ENCODE data around the gene BSND.

The BSND gene

DNA sequence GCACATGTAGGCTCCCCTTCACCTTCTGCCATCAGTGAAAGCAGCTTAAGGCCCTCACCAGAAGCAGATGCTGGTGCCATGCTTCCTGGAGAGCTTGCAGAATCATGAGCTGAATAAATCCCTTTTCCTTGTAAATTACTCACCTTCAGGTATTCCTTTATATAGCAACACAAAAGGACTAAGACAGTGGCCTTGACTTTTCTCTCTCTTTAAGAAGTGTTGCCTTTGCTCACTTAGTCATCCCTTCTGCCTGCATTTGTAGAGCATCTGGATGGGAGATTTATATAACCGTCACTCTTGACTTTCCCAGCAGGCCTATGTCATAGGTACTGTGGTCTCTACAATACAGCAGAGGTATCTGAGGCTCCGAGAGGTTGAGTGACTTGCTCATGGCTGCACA is 44.3 kb downstream of the BSND start:
- Histone ChIP-seq H3K9me3 (ENCODE audit: control insufficient read depth in 5 of 5, low read length in 5 of 5) (no peaks in the 10 kb centered on the region), H3K36me3 (ENCODE audit: control insufficient read depth in 5 of 5, insufficient read depth in 5 of 5, low read length in 5 of 5) (no peaks in the 10 kb centered on the region), H3K9ac (ENCODE audit: low read length in 5 of 5) (no peak overlapping the region), H3K27ac (ENCODE audit: low read depth, low read length) (no peak overlapping the region), H3K4me3 (ENCODE audit: low read depth in 1 of 5, low read length in 5 of 5) (no peak overlapping the region), H3K4me1 (ENCODE audit: control insufficient read depth in 5 of 5, insufficient read depth in 5 of 5, low read length in 5 of 5) (peaks cover 0 to 22% (median 11%) of the 10 kb centered on the region in 5 donors), H3K27me3 (ENCODE audit: control insufficient read depth in 5 of 5, insufficient read depth in 4 of 5, low read length in 5 of 5) (peaks cover 8 to 32% (median 31%) of the 10 kb centered on the region in 5 donors)

DNA sequence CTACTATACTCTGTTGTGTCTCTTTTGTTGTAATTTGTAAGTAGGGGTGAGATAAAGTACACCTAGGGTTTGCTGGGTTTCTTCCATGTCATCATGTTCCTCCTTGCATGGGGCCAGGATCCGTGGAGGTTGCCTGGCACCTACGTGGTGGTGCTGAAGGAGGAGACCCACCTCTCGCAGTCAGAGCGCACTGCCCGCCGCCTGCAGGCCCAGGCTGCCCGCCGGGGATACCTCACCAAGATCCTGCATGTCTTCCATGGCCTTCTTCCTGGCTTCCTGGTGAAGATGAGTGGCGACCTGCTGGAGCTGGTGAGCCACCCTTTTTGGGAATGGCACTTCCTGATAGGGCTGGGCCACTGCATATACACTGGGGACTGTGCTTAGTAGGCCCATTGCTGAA is 45.0 kb downstream of the BSND start:
- H3K9me3 ChIP-seq (ENCODE audit: control insufficient read depth in 5 of 5, low read length in 5 of 5), result no peaks in the 10 kb centered on the region
- H3K9ac ChIP-seq (ENCODE audit: low read length in 5 of 5), result no peak overlapping the region
- H3K27me3 ChIP-seq (ENCODE audit: control insufficient read depth in 5 of 5, insufficient read depth in 4 of 5, low read length in 5 of 5), result peaks cover 1 to 27% (median 24%) of the 10 kb centered on the region in 5 donors
- H3K27ac ChIP-seq (ENCODE audit: low read depth, low read length), result no peak overlapping the region
- no peaks in the 10 kb centered on the region for H3K36me3 ChIP-seq (ENCODE audit: control insufficient read depth in 5 of 5, insufficient read depth in 5 of 5, low read length in 5 of 5)
- no peak overlapping the region for H3K4me3 ChIP-seq (ENCODE audit: low read depth in 1 of 5, low read length in 5 of 5)
- peaks cover 0 to 22% (median 11%) of the 10 kb centered on the region in 5 donors for H3K4me1 ChIP-seq (ENCODE audit: control insufficient read depth in 5 of 5, insufficient read depth in 5 of 5, low read length in 5 of 5)

DNA sequence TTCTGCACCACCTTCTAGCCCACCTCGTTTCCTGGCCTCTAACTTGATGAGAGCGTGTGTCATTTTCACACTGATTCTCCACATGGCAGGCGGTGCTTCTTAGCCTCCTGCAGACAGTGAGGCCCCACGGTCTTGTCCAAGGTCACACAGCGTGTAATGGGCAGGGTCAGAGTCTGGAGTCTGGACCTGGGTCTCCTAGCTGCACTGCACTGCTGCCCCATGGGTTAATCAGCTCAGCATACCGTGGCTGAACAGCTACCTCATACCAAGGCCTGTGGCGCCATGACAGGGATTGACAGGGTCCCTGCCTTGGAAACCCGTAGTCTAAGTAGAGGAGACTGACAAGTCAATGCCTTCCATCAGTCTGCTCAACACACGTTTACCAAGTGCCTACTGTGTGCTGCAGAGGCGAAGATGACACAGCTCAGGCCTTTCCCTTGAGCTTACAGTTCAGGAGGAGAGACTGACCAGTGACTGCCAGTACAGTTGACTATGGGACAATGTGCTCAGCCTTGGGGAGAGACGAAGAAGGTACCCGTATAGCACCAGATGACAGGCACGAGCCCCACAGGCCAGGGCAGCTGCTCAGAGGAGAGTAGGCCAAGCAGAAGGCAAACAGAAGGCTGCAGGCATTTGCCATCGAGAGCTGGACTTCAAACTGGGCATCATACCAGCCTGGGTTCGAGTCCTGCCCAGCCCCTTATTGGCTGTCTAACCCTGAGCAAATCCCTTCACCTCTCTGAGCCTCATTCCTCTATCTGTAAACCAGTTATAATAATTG is 46.1 kb downstream of the BSND start:
- H3K36me3 ChIP-seq (ENCODE audit: control insufficient read depth in 5 of 5, insufficient read depth in 5 of 5, low read length in 5 of 5), result no peaks in the 10 kb centered on the region
- peaks cover 0 to 15% (median 5%) of the 10 kb centered on the region in 5 donors for H3K4me1 ChIP-seq (ENCODE audit: control insufficient read depth in 5 of 5, insufficient read depth in 5 of 5, low read length in 5 of 5)
- no peak overlapping the region for H3K27ac ChIP-seq (ENCODE audit: low read depth, low read length)

DNA sequence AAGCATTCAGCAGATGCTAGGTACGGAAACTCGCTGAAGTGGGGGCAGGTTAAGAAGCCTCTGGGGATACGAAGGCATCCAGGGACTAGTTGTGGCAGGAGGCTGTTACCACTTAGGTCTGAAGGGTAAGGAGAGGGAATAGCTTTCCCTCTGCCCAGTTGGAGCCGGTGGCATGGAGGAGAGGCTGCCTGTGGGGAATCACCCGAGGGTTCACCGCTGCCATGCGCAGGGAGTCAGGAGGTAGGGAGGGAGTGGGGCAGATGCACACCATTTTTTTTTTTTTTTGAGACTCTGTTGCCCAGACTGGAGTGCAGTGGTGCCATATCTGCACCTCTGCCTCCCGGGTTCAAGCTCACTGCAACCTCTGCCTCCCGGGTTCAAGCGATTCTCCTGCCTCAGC is 46.7 kb downstream of the BSND start:
- Histone ChIP-seq H3K27ac (ENCODE audit: low read depth, low read length) (no peak overlapping the region), H3K4me3 (ENCODE audit: low read depth in 1 of 5, low read length in 5 of 5) (no peak overlapping the region), H3K4me1 (ENCODE audit: control insufficient read depth in 5 of 5, insufficient read depth in 5 of 5, low read length in 5 of 5) (peaks cover 0 to 9% (median 7%) of the 10 kb centered on the region in 5 donors), H3K27me3 (ENCODE audit: control insufficient read depth in 5 of 5, insufficient read depth in 4 of 5, low read length in 5 of 5) (peaks cover 0 to 10% (median 9%) of the 10 kb centered on the region in 5 donors), H3K9me3 (ENCODE audit: control insufficient read depth in 5 of 5, low read length in 5 of 5) (no peaks in the 10 kb centered on the region), H3K9ac (ENCODE audit: low read length in 5 of 5) (no peak overlapping the region), H3K36me3 (ENCODE audit: control insufficient read depth in 5 of 5, insufficient read depth in 5 of 5, low read length in 5 of 5) (no peaks in the 10 kb centered on the region)

More for the DNA sequence above, 46.1 kb downstream of the BSND start:
- no peak overlapping the region for H3K9ac ChIP-seq (ENCODE audit: low read length in 5 of 5)
- no peaks in the 10 kb centered on the region for H3K9me3 ChIP-seq (ENCODE audit: control insufficient read depth in 5 of 5, low read length in 5 of 5)
- H3K4me3 ChIP-seq (ENCODE audit: low read depth in 1 of 5, low read length in 5 of 5), result no peak overlapping the region
- H3K27me3 ChIP-seq (ENCODE audit: control insufficient read depth in 5 of 5, insufficient read depth in 4 of 5, low read length in 5 of 5), result peaks cover 0 to 16% (median 15%) of the 10 kb centered on the region in 5 donors

DNA sequence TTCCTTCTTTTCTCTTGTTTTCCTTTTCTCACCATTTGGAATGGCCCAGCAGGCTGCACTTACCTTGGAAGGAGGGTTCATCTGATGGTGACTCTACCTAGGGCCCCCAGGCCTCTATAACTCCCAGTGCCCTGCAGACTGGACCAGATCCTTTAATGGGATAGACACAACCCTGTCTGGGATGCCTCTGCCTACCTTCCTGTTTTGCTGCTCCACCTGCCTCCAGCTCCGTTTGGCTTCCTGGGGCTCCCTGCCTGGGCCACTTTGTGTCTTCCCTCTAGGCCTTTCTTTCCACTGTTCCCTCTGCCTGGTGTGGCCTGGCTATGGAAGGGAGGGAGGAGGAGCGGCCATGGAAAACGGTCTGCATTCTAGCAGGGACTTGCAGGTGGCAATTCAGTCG is 48.1 kb downstream of the BSND start:
- H3K9ac ChIP-seq (ENCODE audit: low read length in 5 of 5), result no peak overlapping the region
- H3K9me3 ChIP-seq (ENCODE audit: control insufficient read depth in 5 of 5, low read length in 5 of 5), result no peaks in the 10 kb centered on the region
- peaks cover 0 to 2% (median 0%) of the 10 kb centered on the region in 5 donors for H3K27me3 ChIP-seq (ENCODE audit: control insufficient read depth in 5 of 5, insufficient read depth in 4 of 5, low read length in 5 of 5)
- no peak overlapping the region for H3K27ac ChIP-seq (ENCODE audit: low read depth, low read length)
- H3K4me3 ChIP-seq (ENCODE audit: low read depth in 1 of 5, low read length in 5 of 5), result no peak overlapping the region
- no peaks in the 10 kb centered on the region for H3K36me3 ChIP-seq (ENCODE audit: control insufficient read depth in 5 of 5, insufficient read depth in 5 of 5, low read length in 5 of 5)
- H3K4me1 ChIP-seq (ENCODE audit: control insufficient read depth in 5 of 5, insufficient read depth in 5 of 5, low read length in 5 of 5), result peaks cover 2 to 16% (median 12%) of the 10 kb centered on the region in 5 donors

DNA sequence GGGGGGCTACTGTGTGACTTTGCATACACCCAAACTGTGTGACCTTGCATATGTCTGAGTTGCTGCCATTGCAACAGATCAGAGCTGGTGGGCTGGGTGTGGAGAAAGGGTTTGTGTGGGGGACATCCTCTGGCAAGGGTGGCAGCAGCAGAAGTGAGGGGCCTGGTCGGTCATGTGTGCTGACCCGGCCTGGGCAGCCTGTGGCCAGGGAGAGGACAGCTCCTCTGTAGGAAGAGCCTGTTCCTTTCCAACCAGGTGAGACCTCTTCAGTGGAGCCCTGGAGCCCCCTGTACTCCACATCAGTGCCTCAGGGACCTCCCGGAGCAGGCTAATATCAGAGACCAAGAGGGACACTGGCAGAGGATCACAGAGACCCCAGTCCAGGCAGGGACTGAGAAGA is 48.9 kb downstream of the BSND start:
- Histone ChIP-seq H3K4me1 (ENCODE audit: control insufficient read depth in 5 of 5, insufficient read depth in 5 of 5, low read length in 5 of 5) (peaks cover 2 to 22% (median 14%) of the 10 kb centered on the region in 5 donors), H3K27ac (ENCODE audit: low read depth, low read length) (no peak overlapping the region), H3K9ac (ENCODE audit: low read length in 5 of 5) (no peak overlapping the region), H3K27me3 (ENCODE audit: control insufficient read depth in 5 of 5, insufficient read depth in 4 of 5, low read length in 5 of 5) (peaks cover 0 to 2% (median 0%) of the 10 kb centered on the region in 5 donors), H3K4me3 (ENCODE audit: low read depth in 1 of 5, low read length in 5 of 5) (no peak overlapping the region), H3K36me3 (ENCODE audit: control insufficient read depth in 5 of 5, insufficient read depth in 5 of 5, low read length in 5 of 5) (no peaks in the 10 kb centered on the region), H3K9me3 (ENCODE audit: control insufficient read depth in 5 of 5, low read length in 5 of 5) (no peaks in the 10 kb centered on the region)

DNA sequence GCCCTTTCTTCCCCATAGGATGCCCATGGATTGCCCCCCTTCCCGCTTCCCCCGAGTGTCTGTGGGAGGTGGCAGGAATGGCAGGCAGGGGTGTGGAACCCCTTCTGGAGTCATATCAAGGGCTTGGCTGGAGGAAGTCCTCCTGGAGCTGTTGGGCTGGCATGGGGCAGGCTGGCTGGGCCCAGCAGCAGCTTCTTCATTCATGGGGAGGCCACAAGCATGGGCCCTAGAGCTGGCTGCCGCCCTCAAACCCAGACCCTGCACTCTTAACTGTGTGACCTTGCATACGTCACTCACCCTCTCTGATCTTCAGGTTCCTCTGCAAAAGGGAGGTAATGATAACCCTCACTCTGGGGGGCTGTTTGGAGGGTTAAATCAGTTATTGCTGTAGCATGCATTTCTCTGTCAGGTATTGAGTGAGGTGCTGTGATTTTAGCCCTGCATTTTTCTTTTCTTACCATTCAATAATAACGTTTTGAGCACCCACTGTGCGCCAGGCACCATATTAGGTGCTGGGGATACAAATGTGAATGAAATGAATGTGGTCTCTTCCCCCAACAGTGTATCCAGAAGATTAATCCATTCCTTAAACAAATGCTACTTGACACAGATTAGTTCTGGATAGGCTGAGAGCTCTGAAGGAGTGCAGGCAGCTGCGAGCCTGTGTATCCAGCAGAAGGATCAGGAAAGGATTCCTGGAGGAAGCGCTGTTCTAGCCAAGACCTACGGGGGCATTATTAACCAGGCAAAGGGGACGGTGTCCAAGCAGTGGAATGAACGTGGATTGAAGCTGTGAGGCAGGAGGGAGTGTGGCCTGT is 49.9 kb downstream of the BSND start:
- Histone ChIP-seq H3K9ac (ENCODE audit: low read length in 5 of 5) (no peak overlapping the region), H3K4me1 (ENCODE audit: control insufficient read depth in 5 of 5, insufficient read depth in 5 of 5, low read length in 5 of 5) (peaks cover 2 to 33% (median 25%) of the 10 kb centered on the region in 5 donors), H3K27me3 (ENCODE audit: control insufficient read depth in 5 of 5, insufficient read depth in 4 of 5, low read length in 5 of 5) (peaks cover 0 to 2% (median 0%) of the 10 kb centered on the region in 5 donors), H3K36me3 (ENCODE audit: control insufficient read depth in 5 of 5, insufficient read depth in 5 of 5, low read length in 5 of 5) (no peaks in the 10 kb centered on the region), H3K9me3 (ENCODE audit: control insufficient read depth in 5 of 5, low read length in 5 of 5) (no peaks in the 10 kb centered on the region), H3K4me3 (ENCODE audit: low read depth in 1 of 5, low read length in 5 of 5) (no peak overlapping the region), H3K27ac (ENCODE audit: low read depth, low read length) (no peak overlapping the region)

DNA sequence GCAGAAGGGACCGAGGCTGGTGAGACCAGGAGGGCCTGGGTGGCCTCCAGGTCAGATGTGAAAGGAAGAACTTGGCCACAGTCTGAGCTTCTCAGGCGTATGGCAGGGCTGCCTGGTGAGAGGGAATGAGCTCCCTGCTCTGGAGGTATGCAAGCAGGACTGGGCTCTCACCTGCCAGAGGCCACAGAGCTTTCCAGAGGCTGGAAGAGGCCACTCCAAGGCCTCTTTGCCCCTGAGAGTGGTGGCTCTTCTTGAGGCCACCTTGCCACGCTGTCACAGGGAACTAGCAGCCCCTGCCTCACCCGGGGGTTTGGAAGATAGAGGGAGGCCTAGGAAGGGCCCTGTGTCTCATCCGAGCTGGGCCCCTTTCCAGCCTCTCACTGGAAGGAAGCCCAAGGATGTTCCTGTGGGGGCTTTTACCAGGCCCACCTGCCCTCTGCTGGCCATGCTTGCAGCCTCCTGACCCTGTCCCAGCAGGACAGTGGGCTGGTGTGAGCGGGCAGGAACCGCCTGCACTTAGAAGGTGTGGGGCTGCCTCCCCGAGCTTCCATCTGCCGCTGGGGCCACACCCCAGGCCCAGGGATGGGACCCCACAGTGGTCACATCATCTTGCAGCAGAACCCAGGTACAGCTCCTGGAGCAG is 50.7 kb downstream of the BSND start:
- Histone ChIP-seq H3K9ac (ENCODE audit: low read length in 5 of 5) (no peak overlapping the region), H3K4me3 (ENCODE audit: low read depth in 1 of 5, low read length in 5 of 5) (no peak overlapping the region), H3K36me3 (ENCODE audit: control insufficient read depth in 5 of 5, insufficient read depth in 5 of 5, low read length in 5 of 5) (no peaks in the 10 kb centered on the region), H3K4me1 (ENCODE audit: control insufficient read depth in 5 of 5, insufficient read depth in 5 of 5, low read length in 5 of 5) (peaks cover 2 to 35% (median 27%) of the 10 kb centered on the region in 5 donors), H3K27me3 (ENCODE audit: control insufficient read depth in 5 of 5, insufficient read depth in 4 of 5, low read length in 5 of 5) (peaks cover 0 to 2% (median 0%) of the 10 kb centered on the region in 5 donors), H3K9me3 (ENCODE audit: control insufficient read depth in 5 of 5, low read length in 5 of 5) (no peaks in the 10 kb centered on the region), H3K27ac (ENCODE audit: low read depth, low read length) (no peak overlapping the region)

DNA sequence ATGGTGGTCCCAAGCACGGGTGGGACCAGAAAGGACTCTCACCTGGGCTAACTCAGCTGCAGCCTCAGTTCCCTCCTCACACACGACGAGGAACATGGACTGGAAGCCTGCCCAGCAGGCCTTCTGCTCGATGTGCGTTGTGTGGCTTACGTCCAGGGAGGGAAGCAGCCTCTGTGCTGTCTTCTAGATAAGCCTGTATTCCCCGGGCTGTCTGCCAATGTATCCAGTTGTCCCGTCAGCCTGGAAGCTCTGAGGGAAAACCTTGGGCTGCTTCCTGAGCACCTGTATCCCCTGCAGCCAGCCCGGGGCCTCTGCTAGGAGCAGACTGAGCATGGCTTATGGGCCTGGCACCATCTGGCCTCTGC is 51.2 kb downstream of the BSND start:
- H3K9ac ChIP-seq (ENCODE audit: low read length in 5 of 5), result no peak overlapping the region
- no peak overlapping the region for H3K4me3 ChIP-seq (ENCODE audit: low read depth in 1 of 5, low read length in 5 of 5)
- no peak overlapping the region for H3K27ac ChIP-seq (ENCODE audit: low read depth, low read length)
- H3K27me3 ChIP-seq (ENCODE audit: control insufficient read depth in 5 of 5, insufficient read depth in 4 of 5, low read length in 5 of 5), result peaks cover 0 to 2% (median 0%) of the 10 kb centered on the region in 5 donors
- peaks cover 2 to 38% (median 28%) of the 10 kb centered on the region in 5 donors for H3K4me1 ChIP-seq (ENCODE audit: control insufficient read depth in 5 of 5, insufficient read depth in 5 of 5, low read length in 5 of 5)
- H3K36me3 ChIP-seq (ENCODE audit: control insufficient read depth in 5 of 5, insufficient read depth in 5 of 5, low read length in 5 of 5), result no peaks in the 10 kb centered on the region
- H3K9me3 ChIP-seq (ENCODE audit: control insufficient read depth in 5 of 5, low read length in 5 of 5), result no peaks in the 10 kb centered on the region
